B cell (primary cell): ENCODE measurements around the gene KDM7A.

ENCODE experiments used
- EZH2 ChIP-seq: IDR thresholded peaks from 2 replicates; pipeline ENCODE4 v1.6.1; 2012; ENCODE audit warnings: borderline replicate concordance, low read depth, mild to moderate bottlenecking, moderate library complexity, low read length; ENCODE audit not compliant: insufficient read depth, poor library complexity, severe bottlenecking
- TF ChIP-seq, protein P1 (sequence below): fragments of 200-600 bp; IDR thresholded peaks from one replicate; pipeline ENCODE4 v1.8.0; 2022; ENCODE audit warnings: antibody characterized with exemption, mild to moderate bottlenecking

DNA sequence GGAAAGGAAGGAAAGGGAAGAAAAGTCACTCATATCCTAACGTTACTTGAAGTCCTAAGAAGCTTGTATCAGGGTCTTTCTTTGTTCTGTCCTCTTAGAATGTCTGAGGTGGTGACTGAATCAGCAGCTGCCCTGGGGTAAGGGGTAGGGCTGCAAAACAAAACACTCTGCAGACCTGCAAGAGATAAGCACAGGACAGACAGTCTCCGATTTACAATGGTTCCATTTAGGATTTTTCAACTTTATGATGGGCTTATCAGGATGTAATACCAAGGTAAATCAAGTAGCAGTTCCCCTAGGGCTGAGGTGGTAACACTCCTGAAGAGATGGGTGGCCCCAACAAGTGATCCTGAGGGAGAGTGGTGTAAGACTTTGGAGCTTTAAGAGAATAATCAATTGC is 16.5 kb downstream of the KDM7A start:
- TF ChIP-seq, protein P1, sequence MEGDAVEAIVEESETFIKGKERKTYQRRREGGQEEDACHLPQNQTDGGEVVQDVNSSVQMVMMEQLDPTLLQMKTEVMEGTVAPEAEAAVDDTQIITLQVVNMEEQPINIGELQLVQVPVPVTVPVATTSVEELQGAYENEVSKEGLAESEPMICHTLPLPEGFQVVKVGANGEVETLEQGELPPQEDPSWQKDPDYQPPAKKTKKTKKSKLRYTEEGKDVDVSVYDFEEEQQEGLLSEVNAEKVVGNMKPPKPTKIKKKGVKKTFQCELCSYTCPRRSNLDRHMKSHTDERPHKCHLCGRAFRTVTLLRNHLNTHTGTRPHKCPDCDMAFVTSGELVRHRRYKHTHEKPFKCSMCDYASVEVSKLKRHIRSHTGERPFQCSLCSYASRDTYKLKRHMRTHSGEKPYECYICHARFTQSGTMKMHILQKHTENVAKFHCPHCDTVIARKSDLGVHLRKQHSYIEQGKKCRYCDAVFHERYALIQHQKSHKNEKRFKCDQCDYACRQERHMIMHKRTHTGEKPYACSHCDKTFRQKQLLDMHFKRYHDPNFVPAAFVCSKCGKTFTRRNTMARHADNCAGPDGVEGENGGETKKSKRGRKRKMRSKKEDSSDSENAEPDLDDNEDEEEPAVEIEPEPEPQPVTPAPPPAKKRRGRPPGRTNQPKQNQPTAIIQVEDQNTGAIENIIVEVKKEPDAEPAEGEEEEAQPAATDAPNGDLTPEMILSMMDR: no peak
- TF ChIP-seq EZH2: no peak
